Ishikawa (cell line): Measurements from ENCODE around the gene PARD3.

ENCODE experiments used
- CEBPB ChIP-seq: IDR thresholded peaks from 2 replicates; pipeline ENCODE4 v1.6.1; 2012
- CREB1 ChIP-seq: IDR thresholded peaks from 2 replicates; pipeline ENCODE4 v1.6.1; 2012; ENCODE audit warnings: low read depth
- EGR1 ChIP-seq: IDR thresholded peaks from 2 replicates; pipeline ENCODE4 v1.6.1; 2012
- EP300 ChIP-seq: IDR thresholded peaks from 2 replicates; pipeline ENCODE4 v1.6.1; 2012; ENCODE audit warnings: borderline replicate concordance
- FOXM1 ChIP-seq: IDR thresholded peaks from 2 replicates; pipeline ENCODE4 v1.6.1; 2012; ENCODE audit warnings: low read depth, borderline replicate concordance
- NFIC ChIP-seq: IDR thresholded peaks from 2 replicates; pipeline ENCODE4 v1.6.1; 2012
- RAD21 ChIP-seq: IDR thresholded peaks from 2 replicates; pipeline ENCODE4 v1.6.1; 2012; ENCODE audit warnings: low read depth
- TAF1 ChIP-seq: IDR thresholded peaks from 2 replicates; pipeline ENCODE4 v1.6.1; 2012; ENCODE audit warnings: low read depth, mild to moderate bottlenecking
- TCF12 ChIP-seq: IDR thresholded peaks from 2 replicates; pipeline ENCODE4 v1.6.1; 2012; ENCODE audit warnings: low read depth
- TEAD4 ChIP-seq: IDR thresholded peaks from 2 replicates; pipeline ENCODE4 v1.6.1; 2012
- YY1 ChIP-seq: IDR thresholded peaks from 2 replicates; pipeline ENCODE4 v1.6.1; 2012; ENCODE audit warnings: low read depth
- ZBTB7A ChIP-seq: IDR thresholded peaks from 2 replicates; pipeline ENCODE4 v1.6.1; 2012; ENCODE audit warnings: low read depth
- TF ChIP-seq, protein P1 (sequence below): IDR thresholded peaks from 2 replicates; pipeline ENCODE4 v1.6.1; 2012; ENCODE audit warnings: low read depth, mild to moderate bottlenecking
- TF ChIP-seq, protein P2 (sequence below): IDR thresholded peaks from 2 replicates; pipeline ENCODE4 v1.6.1; 2012
- TF ChIP-seq, protein P3 (sequence below): IDR thresholded peaks from 2 replicates; pipeline ENCODE4 v1.6.1; 2012

PARD3 gene

DNA sequence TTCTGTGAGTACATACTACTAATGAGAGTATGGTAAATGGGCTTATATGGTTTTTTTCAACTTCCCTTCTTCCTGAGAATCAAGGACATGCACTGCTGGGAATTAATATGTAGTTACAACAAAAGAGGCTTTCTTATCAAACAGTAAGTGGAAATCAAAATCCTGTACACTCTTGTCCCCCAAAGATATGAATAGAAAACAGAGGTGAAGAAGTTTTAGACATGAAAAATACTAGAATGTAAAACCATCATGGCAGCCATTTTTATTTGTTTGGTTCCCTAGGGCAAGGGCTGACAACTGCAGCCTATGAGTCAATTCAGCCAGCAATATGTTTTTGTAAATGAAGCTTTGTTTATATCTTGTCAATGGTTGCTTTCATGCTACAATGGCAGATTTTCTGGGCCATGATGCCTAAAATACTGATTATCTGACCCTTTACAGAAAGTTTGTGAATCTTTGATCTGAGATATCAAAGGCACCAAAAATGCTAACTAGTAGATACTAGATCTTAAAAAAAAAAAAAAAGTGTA, 422.4 kb downstream of the PARD3 start:
- TF ChIP-seq EP300 = no peak
- TF ChIP-seq TAF1 = no peak
- no peak for TF ChIP-seq YY1
- TF ChIP-seq ZBTB7A = no peak
- TF ChIP-seq, protein P1, sequence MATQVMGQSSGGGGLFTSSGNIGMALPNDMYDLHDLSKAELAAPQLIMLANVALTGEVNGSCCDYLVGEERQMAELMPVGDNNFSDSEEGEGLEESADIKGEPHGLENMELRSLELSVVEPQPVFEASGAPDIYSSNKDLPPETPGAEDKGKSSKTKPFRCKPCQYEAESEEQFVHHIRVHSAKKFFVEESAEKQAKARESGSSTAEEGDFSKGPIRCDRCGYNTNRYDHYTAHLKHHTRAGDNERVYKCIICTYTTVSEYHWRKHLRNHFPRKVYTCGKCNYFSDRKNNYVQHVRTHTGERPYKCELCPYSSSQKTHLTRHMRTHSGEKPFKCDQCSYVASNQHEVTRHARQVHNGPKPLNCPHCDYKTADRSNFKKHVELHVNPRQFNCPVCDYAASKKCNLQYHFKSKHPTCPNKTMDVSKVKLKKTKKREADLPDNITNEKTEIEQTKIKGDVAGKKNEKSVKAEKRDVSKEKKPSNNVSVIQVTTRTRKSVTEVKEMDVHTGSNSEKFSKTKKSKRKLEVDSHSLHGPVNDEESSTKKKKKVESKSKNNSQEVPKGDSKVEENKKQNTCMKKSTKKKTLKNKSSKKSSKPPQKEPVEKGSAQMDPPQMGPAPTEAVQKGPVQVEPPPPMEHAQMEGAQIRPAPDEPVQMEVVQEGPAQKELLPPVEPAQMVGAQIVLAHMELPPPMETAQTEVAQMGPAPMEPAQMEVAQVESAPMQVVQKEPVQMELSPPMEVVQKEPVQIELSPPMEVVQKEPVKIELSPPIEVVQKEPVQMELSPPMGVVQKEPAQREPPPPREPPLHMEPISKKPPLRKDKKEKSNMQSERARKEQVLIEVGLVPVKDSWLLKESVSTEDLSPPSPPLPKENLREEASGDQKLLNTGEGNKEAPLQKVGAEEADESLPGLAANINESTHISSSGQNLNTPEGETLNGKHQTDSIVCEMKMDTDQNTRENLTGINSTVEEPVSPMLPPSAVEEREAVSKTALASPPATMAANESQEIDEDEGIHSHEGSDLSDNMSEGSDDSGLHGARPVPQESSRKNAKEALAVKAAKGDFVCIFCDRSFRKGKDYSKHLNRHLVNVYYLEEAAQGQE = no peak
- TF ChIP-seq EGR1 = no peak
- TF ChIP-seq RAD21 = no peak
- TF ChIP-seq, protein P2, sequence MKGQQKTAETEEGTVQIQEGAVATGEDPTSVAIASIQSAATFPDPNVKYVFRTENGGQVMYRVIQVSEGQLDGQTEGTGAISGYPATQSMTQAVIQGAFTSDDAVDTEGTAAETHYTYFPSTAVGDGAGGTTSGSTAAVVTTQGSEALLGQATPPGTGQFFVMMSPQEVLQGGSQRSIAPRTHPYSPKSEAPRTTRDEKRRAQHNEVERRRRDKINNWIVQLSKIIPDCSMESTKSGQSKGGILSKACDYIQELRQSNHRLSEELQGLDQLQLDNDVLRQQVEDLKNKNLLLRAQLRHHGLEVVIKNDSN = no peak
- TF ChIP-seq CREB1 = no peak
- TF ChIP-seq TCF12 = no peak
- no peak for TF ChIP-seq NFIC
- TF ChIP-seq TEAD4 = no peak
- TF ChIP-seq CEBPB = no peak

DNA sequence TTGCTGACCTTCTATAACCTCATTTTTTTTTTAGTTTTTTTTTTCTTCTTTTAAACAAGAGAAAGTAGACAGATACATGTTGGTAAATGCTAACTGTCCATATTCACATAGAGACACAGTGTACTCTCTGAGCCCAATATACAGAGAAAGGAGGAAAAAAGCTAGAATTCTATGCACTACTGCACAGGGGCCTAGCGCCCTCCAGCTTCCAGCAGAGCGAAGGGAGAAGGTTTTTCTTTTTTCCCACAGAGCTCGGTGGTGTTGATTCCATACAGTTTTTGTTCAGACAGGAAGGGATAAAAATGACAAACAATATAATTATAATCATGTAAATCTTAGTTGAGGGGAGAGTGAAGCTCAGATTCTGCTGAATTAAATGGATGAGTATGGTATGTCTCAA, 423.9 kb downstream of the PARD3 start:
- TF ChIP-seq RAD21 = peak; percentile 20; the same call in 1 of the 2 replicates

DNA sequence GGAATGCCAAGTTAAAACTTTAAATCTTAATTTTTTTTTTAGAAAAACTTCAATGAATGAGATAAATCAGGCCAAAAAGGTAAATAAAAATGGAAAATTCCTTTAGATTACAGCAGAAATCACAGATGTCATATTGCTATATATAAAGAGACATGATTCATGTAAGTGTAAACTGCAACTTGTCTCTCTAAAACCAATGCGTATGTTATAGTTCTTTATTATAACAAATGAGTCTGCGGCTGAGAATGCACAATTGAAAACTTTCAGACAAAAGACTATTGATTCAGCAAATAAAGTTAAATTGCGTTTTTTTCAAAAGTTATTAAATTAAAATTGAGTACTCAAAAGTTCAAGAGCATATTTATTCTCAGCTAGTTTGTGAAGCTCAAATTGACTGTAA, 425.3 kb downstream of the PARD3 start:
- TF ChIP-seq TCF12 = no peak
- no peak for TF ChIP-seq EP300
- TF ChIP-seq, protein P1 = no peak
- no peak for TF ChIP-seq TEAD4
- TF ChIP-seq CEBPB = no peak
- TF ChIP-seq, protein P2 = no peak
- TF ChIP-seq, protein P3, sequence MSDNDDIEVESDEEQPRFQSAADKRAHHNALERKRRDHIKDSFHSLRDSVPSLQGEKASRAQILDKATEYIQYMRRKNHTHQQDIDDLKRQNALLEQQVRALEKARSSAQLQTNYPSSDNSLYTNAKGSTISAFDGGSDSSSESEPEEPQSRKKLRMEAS = no peak
- no peak for TF ChIP-seq TAF1
- TF ChIP-seq ZBTB7A = no peak
- TF ChIP-seq EGR1 = no peak
- no peak for TF ChIP-seq NFIC
- no peak for TF ChIP-seq CREB1
- TF ChIP-seq YY1 = no peak
- TF ChIP-seq RAD21 = no peak
- no peak for TF ChIP-seq FOXM1

DNA sequence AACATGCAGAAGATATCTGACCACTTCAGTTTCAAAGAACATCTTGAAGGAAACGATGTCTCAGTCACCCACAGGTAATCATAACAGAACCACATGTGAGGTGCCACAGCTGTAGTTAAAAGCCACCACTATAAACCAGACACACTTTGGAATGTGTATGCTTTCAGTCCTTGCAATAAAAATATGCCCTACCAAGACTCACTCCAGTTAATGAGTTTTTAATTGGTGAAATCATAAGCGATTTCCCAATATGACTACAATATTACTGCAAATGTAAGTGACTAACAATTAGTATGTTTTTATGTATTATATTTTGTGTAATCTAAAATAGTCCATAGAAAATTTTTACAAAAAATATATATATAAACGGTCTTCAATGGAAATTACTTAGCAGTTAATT, 428.2 kb downstream of the PARD3 start:
- TF ChIP-seq CEBPB (no peak), ZBTB7A (no peak), NFIC (no peak), EGR1 (no peak), YY1 (no peak), EP300 (no peak)
- TF ChIP-seq, protein P1 = no peak

DNA sequence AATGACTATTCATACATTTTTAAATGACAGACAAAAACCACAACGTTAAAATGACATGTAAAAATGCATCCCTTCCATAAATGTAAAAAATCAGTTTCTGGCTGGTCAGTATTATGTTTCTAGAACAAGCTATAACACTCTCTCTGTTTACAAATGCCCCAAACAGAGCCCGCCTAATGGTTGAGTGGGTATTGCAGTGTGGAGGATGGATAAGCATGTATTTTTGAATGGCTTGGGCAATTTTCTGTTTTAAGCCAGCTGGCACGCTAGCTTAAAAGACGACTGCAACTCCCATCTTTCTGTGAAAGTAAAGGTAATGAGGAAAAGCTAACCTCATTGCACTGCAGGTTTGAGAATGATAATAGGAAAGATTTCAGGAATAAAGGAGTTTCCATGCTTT, 430.7 kb downstream of the PARD3 start:
- TF ChIP-seq RAD21 (no peak), CREB1 (no peak), EP300 (no peak), ZBTB7A (no peak), EGR1 (no peak), CEBPB (no peak), FOXM1 (no peak), NFIC (no peak), TAF1 (no peak), TEAD4 (no peak), YY1 (no peak), TCF12 (no peak)
- TF ChIP-seq, protein P3 = no peak
- TF ChIP-seq, protein P2 = no peak
- TF ChIP-seq, protein P1 = no peak
